GM06990 (cell line): ENCODE data around the gene MAPK12.

Experiments used
- DNase-seq: peaks from one replicate; pipeline ENCODE4 v3.0.0-alpha.2; 2011; ENCODE audit not compliant: insufficient read length; ENCODE audit errors: extremely low read depth
- H3K27me3 ChIP-seq: replicated peaks from 2 replicates; pipeline ENCODE4 v1.6.0; 2011; ENCODE audit warnings: low read length; ENCODE audit not compliant: control insufficient read depth, insufficient read depth
- H3K36me3 ChIP-seq: 2 replicates; pipeline ENCODE4 v1.5.1; 2011; ENCODE audit warnings: low read length; ENCODE audit not compliant: control insufficient read depth, insufficient read depth
- H3K4me3 ChIP-seq: replicated peaks from 2 replicates; pipeline ENCODE4 v1.5.1; 2011; ENCODE audit warnings: low read depth, mild to moderate bottlenecking, control low read depth, low read length
- CTCF ChIP-seq: IDR thresholded peaks from 2 replicates; pipeline ENCODE4 v1.5.1; 2011; ENCODE audit warnings: low read length, control low read depth, mild to moderate bottlenecking, inconsistent platforms; ENCODE audit not compliant: insufficient read depth, poor library complexity, severe bottlenecking

MAPK12 gene

GRCh38 chr22:50209893-50210292 lies 51.6 kb downstream of the MAPK12 start:
- no peak for DNase-seq
- H3K4me3 ChIP-seq, result no peak overlapping the region
- peaks cover 25% of the 10 kb centered on the region for H3K36me3 ChIP-seq
- peak; percentile 73 for TF ChIP-seq CTCF
- H3K27me3 ChIP-seq, result no peaks in the 10 kb centered on the region

- H3K4me3 ChIP-seq, result no peak overlapping the region
- DNase-seq, result no peak
- no peaks in the 10 kb centered on the region for H3K27me3 ChIP-seq
- H3K36me3 ChIP-seq, result peaks cover 22% of the 10 kb centered on the region
- TF ChIP-seq CTCF, result no peak
These were observed 52.3 kb downstream of the MAPK12 start for GRCh38 chr22:50208939-50209892.

GRCh38 chr22:50208430-50208938 lies 53.0 kb downstream of the MAPK12 start:
- DNase-seq, result no peak
- H3K27me3 ChIP-seq, result no peaks in the 10 kb centered on the region
- H3K4me3 ChIP-seq, result no peak overlapping the region
- peaks cover 20% of the 10 kb centered on the region for H3K36me3 ChIP-seq
- TF ChIP-seq CTCF, result no peak

GRCh38 chr22:50207383-50208140 lies 53.9 kb downstream of the MAPK12 start:
- Histone ChIP-seq H3K4me3 (no peak overlapping the region), H3K36me3 (peaks cover 15% of the 10 kb centered on the region), H3K27me3 (no peaks in the 10 kb centered on the region)
- no peak for TF ChIP-seq CTCF
- DNase-seq, result no peak

GRCh38 chr22:50206599-50206998 lies 54.9 kb downstream of the MAPK12 start:
- H3K36me3 ChIP-seq, result peaks cover 15% of the 10 kb centered on the region
- no peak for DNase-seq
- H3K27me3 ChIP-seq, result no peaks in the 10 kb centered on the region
- no peak overlapping the region for H3K4me3 ChIP-seq
- TF ChIP-seq CTCF, result peak; percentile 42
